ENCODE data around the gene SUN1. TPM values are rescaled to one million over a fixed set of nuclear protein-coding genes. Genes with fewer than 3 reads are reported as not detected.

Gene SUN1
- total and polyA plus RNA-seq, 9 of the 15 experiments (the other 6 are each of a cell fraction or from before 2014, with no cell fraction given): 36.8 to 132 (median 62.3) TPM

DNA sequence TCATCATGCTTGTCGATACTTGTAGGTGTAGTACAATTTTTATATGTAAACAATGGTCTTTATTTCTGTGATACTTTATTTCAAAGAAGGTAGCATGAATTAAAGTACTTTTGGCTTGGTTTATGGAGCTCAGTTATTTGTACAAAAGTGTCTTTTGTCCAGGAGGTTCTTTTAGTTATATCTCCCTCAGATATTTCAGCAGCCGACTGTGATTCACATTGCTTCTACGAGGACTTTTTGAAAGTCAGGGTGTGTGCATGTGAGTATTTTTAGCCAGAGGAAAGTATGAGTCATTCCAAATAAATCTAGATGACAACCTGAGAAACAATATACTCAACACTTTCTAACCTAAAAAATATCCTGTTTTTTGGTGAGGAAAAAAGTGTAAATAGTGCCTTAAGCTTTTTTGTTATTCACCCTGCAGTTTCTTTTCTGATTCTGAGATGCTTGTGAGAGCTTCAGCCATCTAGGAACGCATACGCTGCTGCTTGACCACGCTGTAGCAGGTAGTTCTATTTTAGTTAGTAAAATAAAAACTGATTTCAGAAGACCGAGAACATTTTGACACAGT lies 595 bp upstream of the SUN1 start (continued):
- TF ChIP-seq HIVEP1 (CRISPR knock-in tag; IDR thresholded peaks at IDR 0.05): no peak
- no peak for TF ChIP-seq SP2 (IDR thresholded peaks at IDR 0.05; ENCODE audit: extremely low read depth, low read depth, low read length, poor library complexity, severe bottlenecking)
- no peak for TF ChIP-seq HMBOX1 (IDR thresholded peaks at IDR 0.05)
- TF ChIP-seq ZNF184 (CRISPR knock-in tag; IDR thresholded peaks at IDR 0.05): no peak
- TF ChIP-seq, protein P1, sequence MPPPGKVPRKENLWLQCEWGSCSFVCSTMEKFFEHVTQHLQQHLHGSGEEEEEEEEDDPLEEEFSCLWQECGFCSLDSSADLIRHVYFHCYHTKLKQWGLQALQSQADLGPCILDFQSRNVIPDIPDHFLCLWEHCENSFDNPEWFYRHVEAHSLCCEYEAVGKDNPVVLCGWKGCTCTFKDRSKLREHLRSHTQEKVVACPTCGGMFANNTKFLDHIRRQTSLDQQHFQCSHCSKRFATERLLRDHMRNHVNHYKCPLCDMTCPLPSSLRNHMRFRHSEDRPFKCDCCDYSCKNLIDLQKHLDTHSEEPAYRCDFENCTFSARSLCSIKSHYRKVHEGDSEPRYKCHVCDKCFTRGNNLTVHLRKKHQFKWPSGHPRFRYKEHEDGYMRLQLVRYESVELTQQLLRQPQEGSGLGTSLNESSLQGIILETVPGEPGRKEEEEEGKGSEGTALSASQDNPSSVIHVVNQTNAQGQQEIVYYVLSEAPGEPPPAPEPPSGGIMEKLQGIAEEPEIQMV (tag; conservative IDR thresholded peaks at IDR 0.05; ENCODE audit: low read depth): no peak
- TF ChIP-seq STAT5B (CRISPR knock-in tag; IDR thresholded peaks at IDR 0.05): no peak
- no peak for TF ChIP-seq ZZZ3 (IDR thresholded peaks at IDR 0.05)
- TF ChIP-seq STAT6 (CRISPR knock-in tag; IDR thresholded peaks at IDR 0.05): no peak
- no peak for TF ChIP-seq COPS2 (conservative IDR thresholded peaks at IDR 0.05)
- no peak for TF ChIP-seq PATZ1 (CRISPR knock-in tag; IDR thresholded peaks at IDR 0.05; ENCODE audit: borderline replicate concordance)
- TF ChIP-seq ZKSCAN3 (CRISPR knock-in tag; IDR thresholded peaks at IDR 0.05): no peak
- no peak for TF ChIP-seq HOMEZ (CRISPR knock-in tag; IDR thresholded peaks at IDR 0.05)
- 0 out of 2 replicates have a peak, but pooled peaks have one; percentile 46 for TF ChIP-seq MYC (IDR thresholded peaks at IDR 0.05; ENCODE audit: low read depth, low read length)
- TF ChIP-seq MYC (CRISPR knock-in tag; IDR thresholded peaks at IDR 0.05; ENCODE audit: borderline replicate concordance, low read depth): no peak
- TF ChIP-seq RCOR1 (IDR thresholded peaks at IDR 0.05; ENCODE audit: borderline replicate concordance in 1 of 2, low read depth in 2 of 2, low read length in 2 of 2): peak in 1 of 2 experiments; percentile 87; a peak in 2 of 4 replicates
- TF ChIP-seq ASH1L (IDR thresholded peaks at IDR 0.05; ENCODE audit: borderline replicate concordance, low read depth, partially characterized antibody): no peak
- TF ChIP-seq ZNF324 (CRISPR knock-in tag; IDR thresholded peaks at IDR 0.05): no peak
